Right cardiac atrium (tissue), 5 donors: ENCODE data around the gene PURB. TPM values are rescaled to one million over a fixed set of nuclear protein-coding genes. Genes with fewer than 3 reads are reported as not detected.
"Not testable (repeated sequence)": the region's sequence is repeated elsewhere in the genome, so short reads cannot be mapped to it uniquely, and the experiment has no call there.

ENCODE experiments used
- ATAC-seq, 2 donors: fragments of 200-7000 bp; cut with Tn5 transposase; one replicate each; pipeline versions ENCODE4 v1.8.0 to v1.9.1; 2020; ENCODE audit warnings: moderate library complexity in 2 of 2, mild to moderate bottlenecking in 1 of 2
- DNase-seq, 3 donors: peaks; one replicate each; pipeline ENCODE4 v3.0.0-alpha.2; 2020
- H3K27ac ChIP-seq: one replicate; pipeline ENCODE4 v1.5.1; 2013; ENCODE audit warnings: mild to moderate bottlenecking, low read length, control low read depth, moderate library complexity
- H3K27me3 ChIP-seq: one replicate; pipeline ENCODE4 v1.6.1; 2013; ENCODE audit not compliant: control insufficient read depth, insufficient read depth
- H3K4me1 ChIP-seq: one replicate; pipeline ENCODE4 v1.6.1; 2013; ENCODE audit warnings: low read length; ENCODE audit not compliant: control insufficient read depth, insufficient read depth
- H3K4me3 ChIP-seq: one replicate; pipeline ENCODE4 v1.5.1; 2013; ENCODE audit warnings: low read length, control low read depth
- H3K9me3 ChIP-seq: one replicate; pipeline ENCODE4 v1.6.1; 2013; ENCODE audit warnings: low read length; ENCODE audit not compliant: control insufficient read depth
- WGBS: extraction: QIAGEN DNeasy Blood & Tissue Kit; methylation state at CpG from one replicate; pipeline ENCODE4 v1.1.7; 2013; 5-methylcytosine and 5-hydroxymethylcytosine counted together
- intact Hi-C, 4 donors: fragments of 100-400 bp; cut with DNase I; formaldehyde crosslinking; loops; one replicate each; pipeline versions ENCODE4 v1.11.0 to v1.14.0; 2022 to 2023
- polyA plus RNA-seq: library from polyadenylated mRNA; stranded (reverse); fragments of 200-250 nt; gene quantifications from one replicate; pipeline ENCODE4 v1.2.3, GENCODE V29; 2013
- total RNA-seq, 4 donors: library from RNA; stranded (reverse); fragmentation: NEBNext Ultra II Directional; extraction: Animal tissue kit (Norgen Biotek cat#: 25700); gene quantifications; one replicate each; pipeline ENCODE4 v1.2.1, GENCODE V29; 2021
- donor health status: healthy with polysubstance abuse.
- donor health status: DM: no; HTN: yes; CAD: no.
- donor health status: DM: no; HTN: no; CAD: no.
- donor health status: DM: no; HTN: yes; CAD: no; lungs with severe emphysema.
- donor health status: DM: yes; HTN: yes; CAD: no.

The PURB gene
- total and polyA plus RNA-seq, 5 donors: 6.9 to 22.4 (median 14.8) TPM

DNA sequence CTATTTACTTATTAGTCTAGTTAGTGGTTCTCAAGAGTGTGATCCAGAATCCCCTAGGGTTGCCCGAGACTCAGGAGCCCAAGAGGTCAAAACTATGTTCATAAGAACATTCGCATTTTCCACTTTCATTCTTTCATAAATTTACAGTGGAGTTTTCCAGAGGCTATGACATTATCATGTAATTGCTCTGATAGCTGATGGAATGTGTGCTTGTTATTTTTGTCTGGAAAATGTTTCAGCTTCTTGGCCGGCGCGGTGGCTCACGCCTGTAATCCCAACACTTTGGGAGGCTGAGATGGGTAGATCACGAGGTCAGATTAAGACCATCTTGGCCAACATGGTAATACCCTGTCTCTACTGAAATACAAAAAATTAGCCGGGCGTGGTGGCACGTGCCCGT lies 10.1 kb downstream of the PURB start:
- Histone ChIP-seq H3K9me3 (no peaks in the 10 kb centered on the region), H3K4me1 (peaks cover 2% of the 10 kb centered on the region), H3K4me3 (no peak overlapping the region), H3K27me3 (no peaks in the 10 kb centered on the region), H3K27ac (no peak overlapping the region)
- intact Hi-C loops: no loop called here
- DNase-seq (no peak), ATAC-seq (peak in 1 of 2 donors; percentile 41)
- WGBS: 52% methylated on average over 11 of the region's 11 CpGs

- H3K9me3 ChIP-seq: no peaks in the 10 kb centered on the region
- no peak overlapping the region for H3K27ac ChIP-seq
- H3K4me3 ChIP-seq: no peak overlapping the region
- DNase-seq (no peak), ATAC-seq (no peak)
- intact Hi-C loops: no loop called here
- H3K4me1 ChIP-seq: peaks cover 2% of the 10 kb centered on the region
- 100% methylated on average over 1 of the region's 1 CpG for WGBS
- H3K27me3 ChIP-seq: no peaks in the 10 kb centered on the region
Measured at GRCh38 chr7:44872787-44873186, 12.5 kb downstream of the PURB start.

DNA sequence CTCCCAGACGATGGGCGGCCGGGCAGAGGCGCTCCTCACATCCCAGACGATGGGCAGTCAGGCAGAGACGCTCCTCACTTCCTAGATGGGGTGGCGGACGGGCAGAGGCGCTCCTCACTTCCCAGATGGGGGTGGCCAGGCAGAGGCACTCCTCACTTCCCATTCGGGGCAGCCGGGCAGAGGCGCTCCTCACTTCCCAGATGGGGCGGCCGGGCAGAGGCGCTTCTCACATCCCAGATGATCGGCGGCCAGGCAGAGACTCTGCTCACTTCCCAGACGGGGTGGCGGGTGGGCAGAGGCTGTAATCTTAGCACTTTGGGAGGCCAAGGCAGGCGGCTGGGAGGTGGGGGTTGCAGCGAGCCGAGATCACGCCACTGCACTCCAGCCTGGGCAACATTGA lies 13.4 kb downstream of the PURB start:
- H3K27me3 ChIP-seq, intact Hi-C loops, H3K27ac ChIP-seq, H3K4me1 ChIP-seq, DNase-seq, H3K4me3 ChIP-seq, H3K9me3 ChIP-seq, ATAC-seq: not testable (repeated sequence)
- WGBS: 96% methylated on average over 23 of the region's 23 CpGs

DNA sequence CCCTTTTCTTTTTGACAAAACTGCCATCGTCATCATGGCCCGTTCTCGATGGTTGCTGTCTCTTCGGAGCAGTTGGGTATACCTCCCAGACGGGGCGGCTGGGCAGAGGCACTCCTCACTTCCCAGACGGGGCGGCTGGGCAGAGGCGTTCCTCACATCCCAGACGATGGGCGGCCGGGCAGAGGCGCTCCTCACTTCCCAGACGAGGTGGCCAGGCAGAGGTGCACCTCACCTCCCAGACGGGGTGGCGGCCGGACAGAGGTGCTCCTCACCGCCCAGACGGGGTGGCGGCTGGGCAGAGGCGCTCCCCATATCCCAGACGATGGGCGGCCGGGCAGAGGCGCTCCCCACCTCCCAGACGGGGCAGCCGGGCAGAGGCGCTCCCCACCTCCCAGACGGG lies 14.6 kb downstream of the PURB start:
- H3K4me1 ChIP-seq, DNase-seq, intact Hi-C loops, ATAC-seq, H3K27ac ChIP-seq, H3K27me3 ChIP-seq, H3K4me3 ChIP-seq, H3K9me3 ChIP-seq: not testable (repeated sequence)
- WGBS: 92% methylated on average over 28 of the region's 29 CpGs

DNA sequence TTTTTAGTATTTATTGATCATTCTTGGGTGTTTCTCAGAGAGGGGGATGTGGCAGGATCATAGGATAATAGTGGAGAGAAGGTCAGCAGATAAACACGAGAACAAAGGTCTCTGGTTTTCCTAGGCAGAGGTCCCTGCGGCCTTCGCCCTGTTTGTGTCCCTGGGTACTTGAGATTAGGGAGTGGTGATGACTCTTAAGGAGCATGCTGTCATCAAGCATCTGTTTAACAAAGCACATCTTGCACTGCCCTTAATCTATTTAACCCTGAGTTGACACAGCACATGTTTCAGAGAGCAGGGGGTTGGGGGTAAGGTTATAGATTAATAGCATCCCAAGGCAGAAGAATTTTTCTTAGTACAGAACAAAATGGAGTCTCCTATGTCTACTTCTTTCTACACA lies 15.0 kb downstream of the PURB start:
- H3K4me1 ChIP-seq, H3K9me3 ChIP-seq, intact Hi-C loops, ATAC-seq, H3K27ac ChIP-seq, H3K4me3 ChIP-seq, H3K27me3 ChIP-seq, DNase-seq: not testable (repeated sequence)
- 54% methylated on average over 3 of the region's 3 CpGs for WGBS

DNA sequence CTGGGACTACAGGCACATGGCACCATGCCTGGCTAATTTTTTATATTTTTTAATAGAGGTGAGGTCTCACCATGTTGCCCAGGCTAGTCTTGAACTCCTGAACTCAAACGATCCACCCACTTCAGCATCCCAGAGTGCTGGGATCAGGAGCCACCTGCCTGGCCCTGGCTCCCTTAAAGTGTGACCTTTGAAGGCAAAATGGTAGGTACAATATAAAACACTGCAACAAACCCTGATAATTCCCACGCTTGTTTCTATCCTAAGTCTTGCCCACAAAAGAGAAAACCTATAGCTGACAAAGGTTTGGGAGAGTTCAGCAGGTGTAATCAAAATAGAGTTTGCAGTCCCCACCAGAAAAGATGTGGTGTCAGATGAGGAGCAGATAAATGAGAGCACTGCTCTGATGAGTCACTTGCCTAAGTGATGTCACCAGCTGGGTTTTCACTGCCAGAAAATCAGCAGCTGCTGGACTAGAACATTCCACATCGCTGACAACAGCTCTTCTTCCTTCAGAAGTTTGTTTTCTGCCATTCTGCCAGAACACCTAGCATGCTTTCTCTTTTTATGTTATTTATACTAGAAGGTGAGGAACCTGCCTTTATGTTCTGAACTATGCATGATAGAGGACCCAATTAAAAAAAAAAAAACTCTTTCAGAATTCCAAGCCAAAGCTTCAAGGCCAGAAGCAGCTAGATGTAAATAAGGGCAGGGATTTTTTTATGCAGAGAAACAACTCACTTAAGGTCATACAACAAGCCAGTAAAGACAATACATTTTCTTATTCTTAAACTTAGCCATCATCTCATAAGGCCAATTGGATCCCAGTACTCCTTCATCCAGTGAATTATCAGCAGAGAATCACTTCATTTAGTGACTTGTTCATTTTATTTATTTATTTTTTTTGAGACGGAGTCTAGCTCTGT lies 18.0 kb downstream of the PURB start:
- H3K27ac ChIP-seq: no peak overlapping the region
- no peaks in the 10 kb centered on the region for H3K27me3 ChIP-seq
- intact Hi-C loops: loop anchor here in 1 of 4 donors (10.0 kb wide), 1 partner anchor 267 kb away; no protein-coding TSS in a partner anchor
- no peak overlapping the region for H3K4me3 ChIP-seq
- ATAC-seq (peak; percentile 59 to 64), DNase-seq (no peak)
- H3K9me3 ChIP-seq: no peaks in the 10 kb centered on the region
- H3K4me1 ChIP-seq: no peaks in the 10 kb centered on the region
- WGBS: 58% methylated on average over 4 of the region's 4 CpGs

DNA sequence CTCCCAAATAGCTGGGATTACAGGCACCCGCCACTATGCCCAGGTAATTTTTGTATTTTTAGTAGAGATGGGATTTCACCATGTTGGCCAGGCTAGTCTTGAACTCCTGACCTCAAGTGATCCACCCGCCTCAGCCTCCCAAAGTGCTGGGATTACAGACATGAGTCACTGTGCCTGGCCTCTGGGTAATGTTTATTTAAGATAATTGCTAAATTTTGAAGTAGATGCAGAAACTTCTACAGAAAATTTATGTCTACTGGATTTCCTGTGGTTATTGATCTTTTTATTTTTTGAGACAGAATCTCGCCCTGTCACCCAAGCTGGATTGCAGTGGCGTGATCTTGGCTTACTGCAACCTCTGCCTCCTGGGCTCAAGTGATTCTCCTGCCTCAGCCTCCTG lies 23.4 kb downstream of the PURB start:
- intact Hi-C loops: loop anchor here in 1 of 4 donors (10.0 kb wide), 1 partner anchor 273 kb away; no protein-coding TSS in a partner anchor
- DNase-seq, ATAC-seq, H3K27me3 ChIP-seq, H3K9me3 ChIP-seq, H3K4me1 ChIP-seq, H3K27ac ChIP-seq, H3K4me3 ChIP-seq: not testable (repeated sequence)
- 51% methylated on average over 4 of the region's 4 CpGs for WGBS

DNA sequence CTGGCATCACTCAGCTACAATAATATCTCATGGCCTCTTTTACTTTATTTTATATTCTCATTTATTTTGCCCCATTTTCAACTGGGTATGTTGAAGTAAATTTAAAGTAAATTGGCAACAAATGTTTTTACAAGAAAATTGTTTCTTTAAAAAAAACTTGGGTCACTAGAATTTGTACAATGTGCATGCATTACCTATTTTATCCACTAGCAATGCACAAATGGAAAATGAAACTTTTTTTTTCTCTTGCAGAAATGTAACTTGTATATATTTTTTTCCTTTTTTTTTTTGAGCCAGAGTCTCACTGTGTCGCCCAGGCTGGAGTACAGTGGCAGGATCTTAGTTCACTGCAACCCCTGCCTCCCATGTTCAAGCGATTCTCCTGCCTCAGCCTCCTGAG lies 27.2 kb downstream of the PURB start:
- Histone ChIP-seq H3K9me3 (no peaks in the 10 kb centered on the region), H3K4me1 (no peaks in the 10 kb centered on the region), H3K4me3 (no peak overlapping the region), H3K27ac (no peak overlapping the region), H3K27me3 (no peaks in the 10 kb centered on the region)
- WGBS: 81% methylated on average over 2 of the region's 2 CpGs
- intact Hi-C loops: loop anchor here (5.0 to 10.0 kb wide), 3 partner anchors 64 to 279 kb away; no protein-coding TSS in a partner anchor
- no peak for DNase-seq
- no peak for ATAC-seq

- intact Hi-C loops: loop anchor here (5.0 to 10.0 kb wide), 3 partner anchors 67 to 282 kb away; no protein-coding TSS in a partner anchor
- ATAC-seq (no peak), DNase-seq (no peak)
- Histone ChIP-seq H3K27me3 (no peaks in the 10 kb centered on the region), H3K4me1 (no peaks in the 10 kb centered on the region), H3K9me3 (no peaks in the 10 kb centered on the region), H3K27ac (no peak overlapping the region), H3K4me3 (no peak overlapping the region)
- WGBS: 91% methylated on average over 8 of the region's 8 CpGs
Measured at GRCh38 chr7:44854644-44855364, 30.5 kb downstream of the PURB start.

GRCh38 chr7:44853391-44853790 lies 31.9 kb downstream of the PURB start:
- H3K4me1 ChIP-seq: no peaks in the 10 kb centered on the region
- H3K27ac ChIP-seq: no peak overlapping the region
- no peak for ATAC-seq
- DNase-seq: no peak
- intact Hi-C loops: loop anchor here in 1 of 4 donors (10.0 kb wide), 1 partner anchor 71 kb away; no protein-coding TSS in a partner anchor
- no peaks in the 10 kb centered on the region for H3K27me3 ChIP-seq
- 83% methylated on average over 3 of the region's 3 CpGs for WGBS
- H3K4me3 ChIP-seq: no peak overlapping the region
- H3K9me3 ChIP-seq: no peaks in the 10 kb centered on the region

- intact Hi-C loops: loop anchor here in 1 of 4 donors (10.0 kb wide), 1 partner anchor 72 kb away; no protein-coding TSS in a partner anchor
- DNase-seq (no peak), ATAC-seq (no peak)
- no peak overlapping the region for H3K4me3 ChIP-seq
- H3K27me3 ChIP-seq: no peaks in the 10 kb centered on the region
- no peaks in the 10 kb centered on the region for H3K9me3 ChIP-seq
- 84% methylated on average over 3 of the region's 3 CpGs for WGBS
- H3K27ac ChIP-seq: no peak overlapping the region
- no peaks in the 10 kb centered on the region for H3K4me1 ChIP-seq
Measured at GRCh38 chr7:44852590-44852989, 32.7 kb downstream of the PURB start.
